PC-3 (cell line): ENCODE measurements around the gene AHCTF1. TPM values are rescaled to one million over a fixed set of nuclear protein-coding genes. Genes with fewer than 3 reads are reported as not detected.
"Not testable (repeated sequence)": the region's sequence is repeated elsewhere in the genome, so short reads cannot be mapped to it uniquely, and the experiment has no call there.

Experiments
- ATAC-seq: fragments of 200-7000 bp; cut with Tn5 transposase; 2 replicates; pipeline ENCODE4 v1.9.1; 2020; ENCODE audit warnings: mild to moderate bottlenecking, moderate library complexity
- BruUV-seq: library from RNA; stranded (reverse); fragments of 400-500 nt; replicated peaks from 2 replicates; lab custom pipeline; 2021; lab: Mats Ljungman, UMichigan
- CTCF ChIA-PET: fragments of 300-600 bp; sonication (Branson Sonifier 250); formaldehyde crosslinking; loops from one replicate; lab custom pipeline; 2022; ENCODE audit warnings: antibody characterized with exemption; lab: Charles Lee
- POLR2A ChIA-PET: fragments of 300-600 bp; sonication (Branson Sonifier 250); formaldehyde crosslinking; loops from one replicate; lab custom pipeline; 2022; ENCODE audit warnings: antibody characterized with exemption; ENCODE audit not compliant: unreplicated experiment; lab: Charles Lee
- DNase-seq: peaks from one replicate; pipeline ENCODE4 v3.0.0-alpha.2; 2015
- H2AFZ ChIP-seq: fragments of 300-600 bp; sonication (generic); 2 replicates; pipeline ENCODE4 v1.6.0; 2016; ENCODE audit warnings: antibody characterized with exemption, low read length
- H3F3A ChIP-seq: fragments of 300-600 bp; sonication (generic); one replicate; pipeline ENCODE4 v1.6.0; 2017; ENCODE audit warnings: antibody characterized with exemption, low read length, control low read depth, mild to moderate bottlenecking; ENCODE audit not compliant: unreplicated experiment
- H3K27ac ChIP-seq: fragments of 300-600 bp; sonication (generic); 2 replicates; pipeline ENCODE4 v1.5.1; 2016; ENCODE audit warnings: mild to moderate bottlenecking, low read length
- H3K27me3 ChIP-seq: fragments of 300-600 bp; sonication (generic); 2 replicates; pipeline ENCODE4 v1.6.1; 2016; ENCODE audit warnings: low read length, mixed read lengths
- H3K36me3 ChIP-seq: fragments of 300-600 bp; sonication (generic); 2 replicates; pipeline ENCODE4 v1.6.1; 2016; ENCODE audit warnings: low read depth, mixed run types, low read length, mixed read lengths
- H3K4me1 ChIP-seq: fragments of 300-600 bp; sonication (generic); 2 replicates; pipeline ENCODE4 v1.5.1; 2016; ENCODE audit warnings: low read length; ENCODE audit not compliant: insufficient read depth
- H3K4me2 ChIP-seq: fragments of 300-600 bp; sonication (generic); 2 replicates; pipeline ENCODE4 v1.6.0; 2016; ENCODE audit warnings: low read length
- H3K4me3 ChIP-seq: fragments of 300-600 bp; sonication (generic); 2 replicates; pipeline ENCODE4 v1.5.1; 2016; ENCODE audit warnings: mild to moderate bottlenecking, low read length, mixed read lengths
- H3K79me2 ChIP-seq: fragments of 300-600 bp; sonication (generic); 2 replicates; pipeline ENCODE4 v1.6.1; 2017; ENCODE audit warnings: low read length, mixed read lengths
- H3K9ac ChIP-seq: fragments of 300-600 bp; sonication (generic); 2 replicates; pipeline ENCODE4 v1.6.0; 2016; ENCODE audit warnings: mild to moderate bottlenecking, low read length
- H3K9me2 ChIP-seq: fragments of 300-600 bp; sonication (generic); replicated peaks from 2 replicates; pipeline ENCODE4 v1.6.1; 2016; ENCODE audit warnings: mixed run types, low read length, mixed read lengths
- H3K9me3 ChIP-seq: fragments of 300-600 bp; sonication (generic); 2 replicates; pipeline ENCODE4 v1.6.1; 2016; ENCODE audit warnings: low read length, mixed read lengths
- H4K20me1 ChIP-seq: fragments of 300-600 bp; sonication (generic); 2 replicates; pipeline ENCODE4 v1.6.1; 2016; ENCODE audit warnings: low read length, mixed read lengths
- EZH2 ChIP-seq: fragments of 300-600 bp; sonication (generic); IDR thresholded peaks from one replicate; pipeline ENCODE4 v1.6.1; 2017; ENCODE audit warnings: antibody characterized with exemption, mild to moderate bottlenecking, low read length; ENCODE audit not compliant: unreplicated experiment
- EZH2phosphoT487 ChIP-seq: fragments of 300-600 bp; sonication (generic); IDR thresholded peaks from 2 replicates; pipeline ENCODE4 v1.6.1; 2018; ENCODE audit warnings: mild to moderate bottlenecking, antibody characterized with exemption, low read length, borderline replicate concordance
- intact Hi-C: fragments of 100-400 bp; cut with micrococcal nuclease; formaldehyde crosslinking; loops from 2 replicates; pipeline ENCODE4 v1.9.0; 2023
- total RNA-seq: library from RNA; depleted of rRNA; stranded (reverse); fragments of >200 nt; gene quantifications from 2 replicates; pipeline ENCODE4 v1.2.3, GENCODE V29; 2014
- TF ChIP-seq, protein P1 (sequence below): fragments of 300-600 bp; sonication (generic); conservative IDR thresholded peaks from 2 replicates; pipeline ENCODE4 v1.5.1; 2017; ENCODE audit warnings: antibody characterized with exemption, low read depth, mild to moderate bottlenecking, low read length

AHCTF1 gene
- total RNA-seq, 1 experiment from 2014 or later = 38.0 TPM

DNA sequence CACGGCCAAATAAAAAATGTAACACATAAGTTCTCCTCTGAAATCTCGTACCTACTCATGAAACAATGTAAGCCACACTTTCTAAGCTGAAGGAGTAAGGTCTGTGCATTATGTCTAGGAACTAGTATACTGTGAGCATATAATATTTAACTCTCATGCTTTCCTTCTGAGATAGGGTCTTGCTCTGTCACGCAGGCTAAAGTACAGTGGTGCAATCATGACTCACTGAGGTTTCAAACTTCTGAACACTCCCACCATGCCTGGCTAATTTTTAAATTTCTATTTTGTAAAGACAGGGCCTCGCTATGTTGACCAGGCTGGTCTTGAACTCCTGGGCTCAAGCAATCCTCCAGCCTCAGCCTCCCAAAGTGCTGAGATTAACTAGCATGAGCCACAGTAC lies 71.3 kb downstream of the AHCTF1 start:
- Histone ChIP-seq H3K9me2 (no peaks in the 10 kb centered on the region), H3K4me3 (no peak overlapping the region), H3K27ac (no peak overlapping the region), H3K4me1 (no peaks in the 10 kb centered on the region), H3K9ac (no peak overlapping the region), H3K27me3 (no peaks in the 10 kb centered on the region), H4K20me1 (no peaks in the 10 kb centered on the region), H3K36me3 (peaks cover 61% of the 10 kb centered on the region), H3K4me2 (no peak overlapping the region), H3K79me2 (no peaks in the 10 kb centered on the region), H2AFZ (no peak overlapping the region), H3K9me3 (no peaks in the 10 kb centered on the region), H3F3A (no peaks in the 10 kb centered on the region)
- BruUV-seq = no TSS peak
- ChIA-PET CTCF (no interaction called here), POLR2A (no interaction called here)
- intact Hi-C loops = no loop called here
- DNase-seq = no peak
- ATAC-seq = no peak
- TF ChIP-seq, protein P1, sequence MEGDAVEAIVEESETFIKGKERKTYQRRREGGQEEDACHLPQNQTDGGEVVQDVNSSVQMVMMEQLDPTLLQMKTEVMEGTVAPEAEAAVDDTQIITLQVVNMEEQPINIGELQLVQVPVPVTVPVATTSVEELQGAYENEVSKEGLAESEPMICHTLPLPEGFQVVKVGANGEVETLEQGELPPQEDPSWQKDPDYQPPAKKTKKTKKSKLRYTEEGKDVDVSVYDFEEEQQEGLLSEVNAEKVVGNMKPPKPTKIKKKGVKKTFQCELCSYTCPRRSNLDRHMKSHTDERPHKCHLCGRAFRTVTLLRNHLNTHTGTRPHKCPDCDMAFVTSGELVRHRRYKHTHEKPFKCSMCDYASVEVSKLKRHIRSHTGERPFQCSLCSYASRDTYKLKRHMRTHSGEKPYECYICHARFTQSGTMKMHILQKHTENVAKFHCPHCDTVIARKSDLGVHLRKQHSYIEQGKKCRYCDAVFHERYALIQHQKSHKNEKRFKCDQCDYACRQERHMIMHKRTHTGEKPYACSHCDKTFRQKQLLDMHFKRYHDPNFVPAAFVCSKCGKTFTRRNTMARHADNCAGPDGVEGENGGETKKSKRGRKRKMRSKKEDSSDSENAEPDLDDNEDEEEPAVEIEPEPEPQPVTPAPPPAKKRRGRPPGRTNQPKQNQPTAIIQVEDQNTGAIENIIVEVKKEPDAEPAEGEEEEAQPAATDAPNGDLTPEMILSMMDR = no peak

GRCh38 chr1:246856371-246856770 lies 75.4 kb downstream of the AHCTF1 start:
- H3K9ac ChIP-seq = no peak overlapping the region
- no peaks in the 10 kb centered on the region for H3K27me3 ChIP-seq
- no peaks in the 10 kb centered on the region for H3F3A ChIP-seq
- H3K4me3 ChIP-seq = no peak overlapping the region
- intact Hi-C loops = no loop called here
- DNase-seq (no peak), ATAC-seq (no peak)
- CTCF ChIA-PET = no interaction called here
- peaks cover 84% of the 10 kb centered on the region for H3K36me3 ChIP-seq
- H3K79me2 ChIP-seq = no peaks in the 10 kb centered on the region
- H3K9me2 ChIP-seq = no peaks in the 10 kb centered on the region
- no peak for TF ChIP-seq EZH2phosphoT487
- TF ChIP-seq, protein P1 = no peak
- TF ChIP-seq EZH2 = no peak
- no peak overlapping the region for H3K4me2 ChIP-seq
- POLR2A ChIA-PET = no interaction called here
- BruUV-seq = no TSS peak
- H2AFZ ChIP-seq = no peak overlapping the region
- H3K9me3 ChIP-seq = no peaks in the 10 kb centered on the region
- no peak overlapping the region for H3K27ac ChIP-seq
- no peaks in the 10 kb centered on the region for H4K20me1 ChIP-seq
- H3K4me1 ChIP-seq = no peaks in the 10 kb centered on the region

DNA sequence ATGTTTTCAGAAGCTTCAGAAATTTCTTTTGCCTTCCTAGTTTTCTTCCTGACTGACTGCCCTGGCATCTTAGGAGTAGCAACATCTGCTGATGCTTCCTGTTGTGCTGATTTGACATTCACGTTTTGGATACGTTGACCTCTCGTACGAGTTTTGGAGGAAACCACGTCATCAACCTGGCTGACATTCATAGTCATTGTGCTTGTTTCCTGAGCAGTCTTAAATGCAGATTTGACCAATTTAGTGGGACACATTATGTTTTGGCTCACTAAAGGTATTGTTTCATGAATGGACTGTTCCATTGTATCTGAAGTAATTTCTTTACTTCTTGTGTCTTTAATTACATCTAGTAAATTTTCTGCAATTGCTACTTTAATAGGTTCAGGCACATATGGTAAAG lies 81.1 kb downstream of the AHCTF1 start:
- DNase-seq, BruUV-seq, H2AFZ ChIP-seq, H3K9ac ChIP-seq, H3K4me1 ChIP-seq, H3K9me3 ChIP-seq, H3K4me2 ChIP-seq, intact Hi-C loops, H3K9me2 ChIP-seq, H3K27ac ChIP-seq, H4K20me1 ChIP-seq, H3F3A ChIP-seq, H3K4me3 ChIP-seq, ATAC-seq, CTCF ChIA-PET, POLR2A ChIA-PET, H3K27me3 ChIP-seq, H3K79me2 ChIP-seq: not testable (repeated sequence)
- H3K36me3 ChIP-seq = peaks cover 68% of the 10 kb centered on the region
